Skin of body (tissue), 2 donors: Measurements from ENCODE around the gene FLAD1. TPM values are rescaled to one million over a fixed set of nuclear protein-coding genes. Genes with fewer than 3 reads are reported as not detected.
A peak's percentile ranks its signal among the peaks of the same experiment; 100 is the strongest.

Source experiments
- DNase-seq: peaks from one replicate; lab custom pipeline; 2025; lab: John Stamatoyannopoulos, UW
- total RNA-seq: library from RNA; depleted of rRNA; stranded (reverse); fragments of >200 nt; gene quantifications from one replicate; pipeline ENCODE4 v1.2.3, GENCODE V29; 2014

Gene FLAD1
- total RNA-seq, 1 donor from 2014 or later = 13.2 TPM

DNA sequence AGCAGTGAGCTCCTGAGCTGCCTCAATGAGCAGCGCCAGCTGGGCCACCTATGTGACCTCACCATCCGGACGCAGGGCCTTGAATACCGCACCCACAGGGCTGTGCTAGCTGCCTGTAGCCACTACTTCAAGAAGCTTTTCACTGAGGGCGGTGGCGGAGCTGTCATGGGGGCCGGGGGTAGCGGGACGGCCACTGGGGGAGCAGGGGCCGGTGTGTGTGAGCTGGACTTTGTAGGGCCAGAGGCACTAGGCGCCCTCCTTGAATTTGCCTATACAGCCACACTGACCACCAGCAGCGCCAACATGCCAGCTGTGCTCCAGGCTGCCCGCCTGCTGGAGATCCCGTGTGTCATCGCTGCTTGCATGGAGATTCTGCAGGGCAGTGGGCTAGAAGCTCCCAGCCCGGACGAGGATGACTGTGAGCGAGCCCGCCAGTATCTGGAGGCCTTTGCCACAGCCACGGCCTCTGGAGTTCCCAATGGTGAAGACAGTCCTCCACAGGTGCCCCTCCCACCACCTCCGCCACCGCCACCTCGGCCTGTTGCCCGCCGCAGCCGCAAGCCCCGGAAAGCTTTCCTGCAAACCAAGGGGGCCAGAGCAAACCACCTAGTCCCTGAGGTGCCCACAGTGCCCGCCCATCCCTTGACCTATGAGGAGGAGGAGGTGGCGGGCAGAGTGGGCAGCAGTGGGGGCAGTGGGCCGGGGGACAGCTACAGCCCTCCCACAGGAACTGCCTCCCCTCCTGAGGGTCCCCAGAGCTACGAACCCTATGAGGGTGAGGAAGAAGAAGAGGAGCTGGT is 31.8 kb downstream of the FLAD1 start:
- DNase-seq = no peak

GRCh38 chr1:155015527-155016230 is 32.5 kb downstream of the FLAD1 start:
- no peak for DNase-seq

DNA sequence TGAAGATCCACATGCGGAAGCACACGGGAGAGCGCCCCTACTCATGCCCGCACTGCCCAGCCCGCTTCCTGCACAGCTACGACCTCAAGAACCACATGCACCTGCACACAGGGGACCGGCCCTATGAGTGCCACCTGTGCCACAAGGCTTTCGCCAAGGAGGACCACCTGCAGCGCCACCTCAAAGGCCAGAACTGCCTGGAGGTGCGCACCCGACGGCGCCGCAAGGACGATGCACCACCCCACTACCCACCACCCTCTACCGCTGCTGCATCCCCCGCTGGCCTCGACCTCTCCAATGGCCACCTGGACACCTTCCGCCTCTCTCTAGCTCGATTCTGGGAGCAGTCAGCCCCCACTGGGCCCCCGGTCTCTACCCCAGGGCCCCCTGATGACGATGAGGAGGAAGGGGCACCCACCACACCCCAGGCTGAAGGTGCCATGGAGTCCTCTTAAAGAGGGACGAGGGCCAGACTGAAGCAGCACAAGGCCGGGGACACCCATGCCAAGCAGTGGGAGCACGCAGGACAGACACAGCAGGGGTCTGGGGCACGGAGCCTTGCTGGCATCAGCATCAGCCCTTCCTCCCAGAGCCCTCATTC is 33.2 kb downstream of the FLAD1 start:
- no peak for DNase-seq

- peak; percentile 91 for DNase-seq
Observed at GRCh38 chr1:155017041-155017945, 34.1 kb downstream of the FLAD1 start.

DNA sequence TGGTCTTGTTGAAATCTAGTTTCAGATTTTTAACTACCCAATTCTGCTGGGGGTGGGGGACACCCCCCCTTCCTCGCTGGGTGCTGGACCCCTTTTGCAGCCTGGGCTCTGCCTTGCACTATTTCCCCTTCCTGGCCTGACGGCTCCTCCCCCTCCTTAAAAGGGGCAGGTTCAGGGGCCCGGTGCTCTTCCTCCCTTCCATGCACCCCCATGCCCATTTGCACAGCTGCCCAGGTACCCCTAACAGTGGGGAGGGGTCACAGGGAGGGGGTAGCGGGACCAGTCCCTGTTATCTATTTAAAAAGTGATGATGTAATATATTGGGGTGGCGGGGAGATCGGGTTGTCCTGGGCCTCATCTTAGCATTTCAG is 34.8 kb downstream of the FLAD1 start:
- no peak for DNase-seq

GRCh38 chr1:155018617-155019348 is 35.6 kb downstream of the FLAD1 start:
- DNase-seq = no peak

GRCh38 chr1:155019377-155020245 is 36.5 kb downstream of the FLAD1 start:
- no peak for DNase-seq

DNA sequence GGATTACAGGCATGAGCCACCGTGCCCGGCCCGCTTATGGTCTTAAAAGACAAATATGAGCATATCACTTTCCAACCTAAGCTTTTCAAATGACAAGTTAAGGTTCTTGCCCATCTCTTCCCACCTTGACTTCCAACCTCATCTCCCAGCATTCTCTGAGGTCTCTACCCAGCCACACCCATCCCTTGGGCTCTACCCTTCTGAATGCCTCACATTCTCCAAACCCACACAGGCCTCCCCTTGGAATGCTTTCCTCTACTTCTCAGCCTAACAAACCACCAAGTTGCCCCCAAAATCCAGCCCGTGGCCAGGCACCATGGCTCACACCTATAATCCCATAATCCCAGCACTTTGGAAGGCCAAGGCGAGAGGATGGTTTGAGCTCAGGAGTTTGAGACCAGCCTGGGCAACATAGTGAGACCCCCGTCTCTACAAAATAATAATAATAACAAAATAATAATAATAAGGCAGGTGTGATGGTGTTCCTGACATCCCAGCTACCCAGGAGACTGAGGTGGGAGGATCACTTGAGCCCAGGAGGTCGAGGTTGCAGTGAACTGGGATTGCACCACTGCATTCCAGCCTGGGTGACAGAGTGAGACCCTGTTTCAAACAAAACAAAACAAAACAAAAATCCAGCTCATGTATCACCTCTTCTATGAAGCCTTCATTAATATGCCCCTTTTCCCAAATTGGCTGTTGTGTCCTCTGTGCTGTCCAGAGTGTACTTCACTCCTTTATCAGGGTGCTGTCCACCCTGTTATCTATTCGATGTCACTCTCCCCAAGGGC is 39.2 kb downstream of the FLAD1 start:
- no peak for DNase-seq

GRCh38 chr1:155022927-155023236 is 39.7 kb downstream of the FLAD1 start:
- no peak for DNase-seq

GRCh38 chr1:155023627-155024026 is 40.5 kb downstream of the FLAD1 start:
- DNase-seq = no peak

GRCh38 chr1:155024315-155024714 is 41.2 kb downstream of the FLAD1 start:
- no peak for DNase-seq

DNA sequence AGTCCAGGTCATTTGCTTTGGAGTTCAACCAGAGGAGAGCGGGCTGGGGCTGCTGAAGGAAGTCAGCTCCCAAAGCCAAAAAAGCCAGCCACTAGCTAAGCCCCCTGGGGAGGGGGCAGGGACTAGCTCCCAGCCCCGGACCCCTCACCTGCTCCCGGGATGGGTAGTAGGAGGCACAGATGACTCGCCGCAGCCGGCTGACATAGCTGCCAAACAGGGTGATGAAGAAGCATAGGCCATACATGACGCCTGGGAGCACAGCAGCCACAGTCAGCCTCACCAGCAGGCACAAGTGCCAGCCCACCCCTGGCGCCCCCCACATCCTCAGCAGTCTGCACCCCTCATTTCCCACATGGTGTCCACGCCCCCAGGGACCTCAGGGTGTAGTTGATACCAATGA is 43.0 kb downstream of the FLAD1 start:
- DNase-seq = no peak

DNA sequence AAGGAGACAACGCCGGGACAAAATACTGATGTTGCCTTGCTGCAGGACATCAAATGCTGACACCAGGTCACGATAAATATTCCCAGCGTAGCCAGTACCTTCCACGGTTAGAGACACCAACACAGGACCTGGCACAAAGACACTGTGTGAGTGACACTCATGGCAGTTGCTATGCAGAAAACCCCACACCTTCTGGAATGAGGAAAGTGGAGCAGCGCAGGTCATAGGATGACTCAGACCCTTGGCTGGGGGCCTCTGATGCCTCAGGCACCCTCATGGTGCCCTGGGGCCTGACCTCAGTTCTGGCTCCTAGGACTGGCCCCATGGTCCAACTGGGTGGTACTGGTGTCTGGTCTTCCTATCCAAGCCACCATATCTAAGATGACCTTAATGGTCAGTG is 43.4 kb downstream of the FLAD1 start:
- no peak for DNase-seq

- DNase-seq = no peak
Observed at GRCh38 chr1:155029513-155030242, 46.5 kb downstream of the FLAD1 start.

- no peak for DNase-seq
Observed at GRCh38 chr1:155030243-155030795, 47.2 kb downstream of the FLAD1 start.

DNA sequence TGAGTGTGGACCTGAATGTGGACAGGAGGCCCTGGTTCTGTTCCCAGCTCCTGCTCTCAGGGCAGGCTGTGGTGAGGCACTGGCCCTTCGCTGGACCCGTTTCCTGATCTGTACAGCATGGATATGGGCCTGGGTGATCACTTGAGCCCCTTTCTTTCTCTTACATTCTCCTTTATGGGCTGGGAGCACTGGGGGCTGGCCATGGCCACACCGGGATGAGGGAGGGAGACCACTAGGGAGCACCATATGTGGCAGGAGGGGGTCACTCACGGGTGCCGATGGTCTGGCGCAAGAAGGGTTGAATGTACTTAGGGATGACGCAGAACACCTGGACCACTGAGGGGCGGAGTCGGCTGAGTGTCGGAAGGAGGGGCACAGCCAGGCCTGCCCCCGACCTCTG is 47.8 kb downstream of the FLAD1 start:
- no peak for DNase-seq

DNA sequence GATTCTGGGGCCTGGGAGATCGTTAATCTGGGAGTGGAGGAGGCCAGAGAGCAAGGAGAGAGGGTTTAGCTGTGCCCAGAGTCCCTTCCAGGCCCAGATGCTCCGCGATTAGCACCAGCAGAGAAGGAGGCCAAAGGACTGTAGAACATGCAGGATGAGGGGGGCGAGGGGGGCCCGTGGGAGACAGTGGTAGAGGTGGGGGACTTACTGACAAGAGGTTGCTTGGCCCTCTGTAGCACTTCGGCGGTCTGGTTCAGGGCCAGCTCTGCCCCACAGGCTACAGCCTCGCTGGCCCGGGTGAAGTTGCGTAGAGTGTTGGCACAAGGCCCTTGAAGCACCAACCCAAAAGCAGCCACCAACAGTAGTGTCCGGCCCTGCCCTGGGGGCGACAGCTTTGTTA is 49.7 kb downstream of the FLAD1 start:
- DNase-seq = no peak

DNA sequence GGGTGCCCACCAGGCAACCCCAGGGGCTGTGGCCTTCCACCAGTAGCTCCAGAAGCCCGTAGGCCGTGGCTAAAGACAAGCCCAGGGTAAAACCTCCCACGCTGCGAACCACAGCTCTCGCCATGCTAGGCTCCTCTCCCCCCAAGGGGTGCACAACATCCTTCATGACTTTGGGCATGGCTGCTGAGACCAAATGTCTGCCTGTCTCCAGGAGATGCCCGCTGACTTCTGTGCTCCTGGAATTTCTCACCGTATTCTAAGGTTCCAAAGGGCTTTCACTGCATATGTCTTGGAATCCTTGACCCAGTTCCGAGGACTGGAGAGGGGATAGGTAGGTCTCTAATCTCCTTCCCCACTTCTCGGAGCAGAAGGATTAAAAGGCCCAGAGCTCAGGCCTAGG is 50.4 kb downstream of the FLAD1 start, which contains the start of the genes DCST1 and DCST2:
Gene DCST1, plus strand, starts transcription at position 301 of the 400 bp plus-strand sequence. CDS start 213 bp downstream, outside the sequence.
Gene DCST2, minus strand, starts transcription at position 258 of the 400 bp plus-strand sequence. Its CDS starts 80 bp downstream, at position 178.
- no peak for DNase-seq
